Progenitor cell of endocrine pancreas (in vitro differentiated cells): ENCODE data around the gene TAF5. TPM values are rescaled to one million over a fixed set of nuclear protein-coding genes. Genes with fewer than 3 reads are reported as not detected.

Experiments used
- DNase-seq: peaks from one replicate; pipeline ENCODE4 v3.0.0; 2021; ENCODE audit warnings: low spot score; ENCODE audit not compliant: unreplicated experiment
- H3K27ac Mint-ChIP-seq: 2 replicates; pipeline ENCODE4 v1.8.0; 2021; ENCODE audit warnings: mild to moderate bottlenecking, moderate library complexity, mixed read lengths
- H3K27me3 Mint-ChIP-seq: 2 replicates; pipeline ENCODE4 v1.8.0; 2021; ENCODE audit warnings: mixed read lengths
- H3K36me3 Mint-ChIP-seq: 2 replicates; pipeline ENCODE4 v1.8.0; 2022; ENCODE audit warnings: mixed read lengths; ENCODE audit not compliant: insufficient read depth
- H3K4me1 Mint-ChIP-seq: 2 replicates; pipeline ENCODE4 v1.8.0; 2021; ENCODE audit warnings: low read depth, mixed read lengths
- H3K4me3 Mint-ChIP-seq: 2 replicates; pipeline ENCODE4 v1.8.0; 2021; ENCODE audit warnings: low read depth, mild to moderate bottlenecking, moderate library complexity, mixed read lengths
- H3K9me3 Mint-ChIP-seq: 2 replicates; pipeline ENCODE4 v1.8.0; 2021; ENCODE audit warnings: low read depth, mixed read lengths
- total RNA-seq: library from RNA; stranded (reverse); gene quantifications from 2 replicates; pipeline ENCODE4 v1.2.1, GENCODE V29; 2021
- TF ChIP-seq, protein P1 (sequence below): fragments of 200-600 bp; sonication (generic); IDR thresholded peaks from one replicate; pipeline ENCODE4 v1.5.0; 2021; ENCODE audit warnings: antibody characterized with exemption, mild to moderate bottlenecking; ENCODE audit not compliant: unreplicated experiment

TAF5 gene
- total RNA-seq, 1 donor from 2014 or later: 8.9 TPM

DNA sequence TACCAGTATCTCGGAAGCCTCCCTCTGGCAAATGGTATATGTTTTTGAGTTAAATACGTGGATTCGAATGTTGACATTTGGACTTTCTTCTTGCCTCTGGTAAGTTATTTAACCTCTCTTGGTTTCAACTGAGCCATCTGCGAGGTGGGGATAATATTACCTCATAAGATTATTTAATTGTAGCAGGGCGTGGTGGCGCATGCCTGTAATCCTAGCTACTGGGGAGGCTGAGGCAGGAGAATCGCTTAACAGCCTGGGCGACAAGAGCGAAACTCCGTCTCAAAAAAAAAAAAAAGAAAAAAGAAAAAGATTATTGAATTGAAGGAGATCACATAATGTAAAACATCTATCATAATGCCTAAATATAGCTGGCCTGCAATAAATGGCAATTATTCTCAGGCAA, 396 bp upstream of the TAF5 start:
- no peak for DNase-seq
- H3K9me3 Mint-ChIP-seq: no peaks in the 10 kb centered on the region
- peak overlapping the region; percentile 95 for H3K27ac Mint-ChIP-seq
- H3K4me1 Mint-ChIP-seq: peaks cover 2% of the 10 kb centered on the region
- no peaks in the 10 kb centered on the region for H3K36me3 Mint-ChIP-seq
- TF ChIP-seq, protein P1, sequence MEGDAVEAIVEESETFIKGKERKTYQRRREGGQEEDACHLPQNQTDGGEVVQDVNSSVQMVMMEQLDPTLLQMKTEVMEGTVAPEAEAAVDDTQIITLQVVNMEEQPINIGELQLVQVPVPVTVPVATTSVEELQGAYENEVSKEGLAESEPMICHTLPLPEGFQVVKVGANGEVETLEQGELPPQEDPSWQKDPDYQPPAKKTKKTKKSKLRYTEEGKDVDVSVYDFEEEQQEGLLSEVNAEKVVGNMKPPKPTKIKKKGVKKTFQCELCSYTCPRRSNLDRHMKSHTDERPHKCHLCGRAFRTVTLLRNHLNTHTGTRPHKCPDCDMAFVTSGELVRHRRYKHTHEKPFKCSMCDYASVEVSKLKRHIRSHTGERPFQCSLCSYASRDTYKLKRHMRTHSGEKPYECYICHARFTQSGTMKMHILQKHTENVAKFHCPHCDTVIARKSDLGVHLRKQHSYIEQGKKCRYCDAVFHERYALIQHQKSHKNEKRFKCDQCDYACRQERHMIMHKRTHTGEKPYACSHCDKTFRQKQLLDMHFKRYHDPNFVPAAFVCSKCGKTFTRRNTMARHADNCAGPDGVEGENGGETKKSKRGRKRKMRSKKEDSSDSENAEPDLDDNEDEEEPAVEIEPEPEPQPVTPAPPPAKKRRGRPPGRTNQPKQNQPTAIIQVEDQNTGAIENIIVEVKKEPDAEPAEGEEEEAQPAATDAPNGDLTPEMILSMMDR: no peak
- no peaks in the 10 kb centered on the region for H3K27me3 Mint-ChIP-seq
- H3K4me3 Mint-ChIP-seq: peak overlapping the region; percentile 92

DNA sequence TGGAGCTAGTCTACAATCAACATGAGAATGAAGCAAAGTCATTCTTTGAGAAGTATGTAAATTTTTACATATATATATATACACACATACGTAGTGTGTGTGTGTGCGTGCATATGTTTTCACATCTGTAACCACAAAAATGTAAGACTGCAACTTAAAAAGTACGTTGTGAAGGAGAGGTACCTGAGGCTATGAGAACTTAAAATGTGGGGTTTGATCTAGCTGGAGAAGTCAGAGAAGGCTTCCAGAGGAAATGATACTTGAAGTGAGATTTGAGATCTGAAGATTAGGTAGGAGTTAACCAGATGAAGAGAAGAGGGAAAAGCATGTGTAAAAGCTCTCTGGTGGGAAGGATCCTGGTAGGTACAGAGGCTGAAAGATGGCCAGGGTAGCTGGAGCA, 5.8 kb downstream of the TAF5 start:
- Mint-ChIP-seq H3K27ac (no peak overlapping the region), H3K36me3 (peaks cover 7% of the 10 kb centered on the region), H3K9me3 (no peaks in the 10 kb centered on the region), H3K4me3 (no peak overlapping the region), H3K27me3 (no peaks in the 10 kb centered on the region), H3K4me1 (peaks cover 1% of the 10 kb centered on the region)
- TF ChIP-seq, protein P1: no peak
- no peak for DNase-seq

DNA sequence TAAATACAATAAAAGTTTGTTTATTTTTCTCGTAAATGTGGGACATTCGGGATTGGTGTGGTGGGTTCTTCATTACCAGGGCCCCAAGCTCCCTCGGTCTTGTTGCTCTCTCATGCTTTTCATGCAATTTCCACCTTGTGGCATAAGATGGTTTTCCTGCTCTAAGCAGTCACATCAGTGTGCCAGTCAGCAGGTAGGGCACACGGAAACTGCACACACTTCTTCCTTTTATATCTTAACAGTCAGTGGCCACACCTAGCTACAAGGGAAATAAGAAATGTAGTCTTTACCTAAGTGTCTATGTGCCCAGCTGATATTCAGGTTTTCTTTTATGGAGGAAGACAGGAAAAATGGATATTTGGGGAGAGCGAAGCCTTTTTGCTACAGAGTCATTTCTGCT, 6.5 kb downstream of the TAF5 start:
- Mint-ChIP-seq H3K9me3 (no peaks in the 10 kb centered on the region), H3K36me3 (peaks cover 7% of the 10 kb centered on the region), H3K4me1 (no peaks in the 10 kb centered on the region), H3K27me3 (no peaks in the 10 kb centered on the region), H3K4me3 (no peak overlapping the region), H3K27ac (no peak overlapping the region)
- no peak for DNase-seq
- TF ChIP-seq, protein P1: no peak

DNA sequence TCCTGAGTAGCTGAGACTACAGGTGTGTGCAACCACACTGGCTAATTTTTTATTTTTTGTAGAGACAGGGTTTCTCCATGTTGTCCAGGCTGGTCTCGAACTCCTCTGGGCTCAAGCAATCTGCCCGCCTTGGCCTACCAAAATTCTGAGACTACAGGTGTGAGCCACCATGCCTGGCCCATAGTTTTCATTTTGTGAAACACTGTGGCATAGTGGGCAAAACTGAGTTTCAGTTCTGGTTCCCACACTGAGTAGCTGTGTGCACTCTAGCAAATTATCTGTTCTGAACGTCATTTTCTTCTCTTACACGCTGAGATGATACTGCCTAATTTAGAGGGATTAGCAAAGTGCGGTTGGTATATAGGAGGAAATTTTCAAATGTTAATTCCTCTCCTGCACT, 15.0 kb downstream of the TAF5 start:
- H3K4me3 Mint-ChIP-seq: no peak overlapping the region
- no peak for DNase-seq
- no peaks in the 10 kb centered on the region for H3K4me1 Mint-ChIP-seq
- no peaks in the 10 kb centered on the region for H3K9me3 Mint-ChIP-seq
- no peaks in the 10 kb centered on the region for H3K27me3 Mint-ChIP-seq
- H3K36me3 Mint-ChIP-seq: peaks cover 8% of the 10 kb centered on the region
- TF ChIP-seq, protein P1: no peak
- no peak overlapping the region for H3K27ac Mint-ChIP-seq

DNA sequence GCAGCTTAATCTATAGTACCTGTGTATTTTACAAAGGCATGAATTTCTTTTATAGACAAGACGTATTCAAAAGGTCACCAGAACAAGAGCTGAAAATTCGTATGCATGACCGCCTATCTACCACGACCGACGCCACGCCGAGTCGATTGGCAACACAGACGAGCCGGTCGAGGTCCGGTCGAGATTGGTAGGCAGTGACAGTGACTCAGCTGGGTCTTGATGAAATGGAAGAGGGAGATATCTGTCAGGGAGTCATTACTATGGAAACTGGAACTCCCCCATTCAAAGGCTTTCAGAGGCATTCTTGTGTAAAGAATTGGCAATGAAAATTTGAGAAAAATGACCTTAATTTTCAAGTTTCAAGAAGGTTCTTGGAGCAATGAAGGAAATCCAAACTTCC, 26.4 kb downstream of the TAF5 start:
- peaks cover 29% of the 10 kb centered on the region for H3K4me1 Mint-ChIP-seq
- no peak overlapping the region for H3K27ac Mint-ChIP-seq
- no peaks in the 10 kb centered on the region for H3K9me3 Mint-ChIP-seq
- H3K27me3 Mint-ChIP-seq: no peaks in the 10 kb centered on the region
- TF ChIP-seq, protein P1: no peak
- peak overlapping the region; percentile 67 for H3K4me3 Mint-ChIP-seq
- H3K36me3 Mint-ChIP-seq: peaks cover 11% of the 10 kb centered on the region
- DNase-seq: no peak
